H9 (cell line): ENCODE data around the gene HES4. TPM values are rescaled to one million over a fixed set of nuclear protein-coding genes. Genes with fewer than 3 reads are reported as not detected.

Experiments
- DNase-seq: peaks from one replicate; pipeline ENCODE4 v3.0.0-alpha.2; 2017
- H2AFZ ChIP-seq: one replicate; pipeline ENCODE4 v1.6.1; 2013; ENCODE audit warnings: mild to moderate bottlenecking, low read length, control low read depth, moderate library complexity
- H2AK5ac ChIP-seq: 2 replicates; pipeline ENCODE4 v1.6.1; 2013; ENCODE audit warnings: low read length, control low read depth, mixed read lengths; ENCODE audit not compliant: insufficient read length
- H2BK120ac ChIP-seq: one replicate; pipeline ENCODE4 v1.6.1; 2013; ENCODE audit warnings: low read depth, mild to moderate bottlenecking, low read length, control low read depth, inconsistent platforms; ENCODE audit not compliant: poor library complexity, severe bottlenecking
- H2BK12ac ChIP-seq: 2 replicates; pipeline ENCODE4 v1.6.1; 2013; ENCODE audit warnings: low read length, control low read depth, mixed read lengths, low read depth; ENCODE audit not compliant: insufficient read length
- H2BK15ac ChIP-seq: 2 replicates; pipeline ENCODE4 v1.6.1; 2013; ENCODE audit warnings: low read depth, low read length, control low read depth
- H2BK20ac ChIP-seq: one replicate; pipeline ENCODE4 v1.6.1; 2013; ENCODE audit warnings: low read depth, mild to moderate bottlenecking, low read length, control low read depth, inconsistent platforms; ENCODE audit not compliant: poor library complexity, severe bottlenecking
- H2BK5ac ChIP-seq: 2 replicates; pipeline ENCODE4 v1.6.1; 2013; ENCODE audit warnings: low read length, control low read depth, mixed read lengths; ENCODE audit not compliant: insufficient read length
- H3K14ac ChIP-seq: 2 replicates; pipeline ENCODE4 v1.6.1; 2013; ENCODE audit warnings: low read length, control low read depth; ENCODE audit not compliant: insufficient read depth
- H3K18ac ChIP-seq: 2 replicates; pipeline ENCODE4 v1.6.1; 2013; ENCODE audit warnings: low read depth, mild to moderate bottlenecking, mixed read lengths, low read length, control low read depth; ENCODE audit not compliant: insufficient read length
- H3K23ac ChIP-seq: 2 replicates; pipeline ENCODE4 v1.6.1; 2013; ENCODE audit warnings: low read length, control low read depth, mixed read lengths, low read depth; ENCODE audit not compliant: insufficient read length
- H3K23me2 ChIP-seq: 2 replicates; pipeline ENCODE4 v1.6.1; 2013; ENCODE audit warnings: low read depth, mild to moderate bottlenecking, mixed read lengths, low read length, control low read depth; ENCODE audit not compliant: insufficient read length, poor library complexity, severe bottlenecking
- H3K27ac ChIP-seq: 2 replicates; pipeline ENCODE4 v1.5.1; 2013; ENCODE audit warnings: low read length, control low read depth, mixed read lengths, low read depth; ENCODE audit not compliant: insufficient read length
- H3K27me3 ChIP-seq: 2 replicates; pipeline ENCODE4 v1.6.1; 2013; ENCODE audit warnings: low read length, control low read depth, inconsistent platforms; ENCODE audit not compliant: insufficient read depth
- H3K4ac ChIP-seq: 2 replicates; pipeline ENCODE4 v1.6.1; 2013; ENCODE audit warnings: low read depth, mild to moderate bottlenecking, control low read depth, inconsistent platforms, low read length, moderate library complexity
- H3K4me1 ChIP-seq: 2 replicates; pipeline ENCODE4 v1.6.1; 2013; ENCODE audit warnings: low read length, control low read depth, inconsistent platforms; ENCODE audit not compliant: insufficient read depth
- H3K4me2 ChIP-seq: 2 replicates; pipeline ENCODE4 v1.6.1; 2013; ENCODE audit warnings: low read length, control low read depth, mixed read lengths; ENCODE audit not compliant: insufficient read length, insufficient read depth
- H3K56ac ChIP-seq: 2 replicates; pipeline ENCODE4 v1.6.1; 2013; ENCODE audit warnings: low read depth, mild to moderate bottlenecking, mixed read lengths, low read length, control low read depth; ENCODE audit not compliant: insufficient read length
- H3K79me1 ChIP-seq: 2 replicates; pipeline ENCODE4 v1.6.1; 2013; ENCODE audit warnings: low read depth, mild to moderate bottlenecking, moderate library complexity, low read length, control low read depth, inconsistent platforms; ENCODE audit not compliant: insufficient read depth, poor library complexity, severe bottlenecking
- H3K79me2 ChIP-seq: 2 replicates; pipeline ENCODE4 v1.6.1; 2013; ENCODE audit warnings: low read length, control low read depth, inconsistent platforms; ENCODE audit not compliant: insufficient read depth
- H3K9ac ChIP-seq: 2 replicates; pipeline ENCODE4 v1.6.1; 2013; ENCODE audit warnings: low read length, control low read depth, mixed read lengths; ENCODE audit not compliant: insufficient read length; ENCODE audit errors: extremely low read depth
- H3K9me3 ChIP-seq: one replicate; pipeline ENCODE4 v1.6.1; 2013; ENCODE audit warnings: low read depth, low read length, inconsistent platforms; ENCODE audit not compliant: control insufficient read depth
- H3T11ph ChIP-seq: one replicate; pipeline ENCODE4 v1.6.1; 2013; ENCODE audit warnings: mild to moderate bottlenecking, low read length, control low read depth, inconsistent platforms
- H4K20me1 ChIP-seq: one replicate; pipeline ENCODE4 v1.6.1; 2013; ENCODE audit not compliant: control insufficient read depth, insufficient read length, insufficient read depth
- H4K5ac ChIP-seq: 2 replicates; pipeline ENCODE4 v1.6.1; 2013; ENCODE audit warnings: low read depth, mild to moderate bottlenecking, mixed read lengths, low read length, control low read depth; ENCODE audit not compliant: insufficient read length
- H4K8ac ChIP-seq: replicated peaks from 2 replicates; pipeline ENCODE4 v1.6.1; 2013; ENCODE audit warnings: low read length, control low read depth, mixed read lengths, low read depth; ENCODE audit not compliant: insufficient read length
- H4K91ac ChIP-seq: 2 replicates; pipeline ENCODE4 v1.6.1; 2013; ENCODE audit warnings: low read depth, mild to moderate bottlenecking, moderate library complexity, mixed read lengths, low read length, control low read depth; ENCODE audit not compliant: insufficient read length
- H3K27ac Mint-ChIP-seq, 3 experiments: 2 replicates in 2 of 3; 3 replicates in 1 of 3; pipeline ENCODE4 v1.8.0; 2020 to 2021; ENCODE audit warnings: mixed read lengths in 3 of 3, mild to moderate bottlenecking in 1 of 3, moderate library complexity in 1 of 3
- H3K27me3 Mint-ChIP-seq: 2 replicates; pipeline ENCODE4 v1.8.0; 2021; ENCODE audit warnings: low read depth, mild to moderate bottlenecking, moderate library complexity, mixed read lengths
- H3K36me3 Mint-ChIP-seq, 3 experiments: 2 replicates in 2 of 3; 3 replicates in 1 of 3; pipeline ENCODE4 v1.8.0; 2020 to 2021; ENCODE audit warnings: low read depth in 3 of 3, mixed read lengths in 3 of 3; ENCODE audit not compliant: insufficient read depth in 1 of 3
- H3K4me1 Mint-ChIP-seq, 2 experiments: 2 replicates each; pipeline ENCODE4 v1.8.0; 2020; ENCODE audit warnings: mixed read lengths in 2 of 2
- H3K4me3 Mint-ChIP-seq, 2 experiments: 2 replicates in 1 of 2; 3 replicates in 1 of 2; pipeline ENCODE4 v1.8.0; 2020 to 2021; ENCODE audit warnings: mild to moderate bottlenecking in 2 of 2, mixed read lengths in 2 of 2, moderate library complexity in 1 of 2
- H3K9me3 Mint-ChIP-seq, 2 experiments: 2 replicates in 1 of 2; 3 replicates in 1 of 2; pipeline ENCODE4 v1.8.0; 2020; ENCODE audit warnings: mild to moderate bottlenecking in 2 of 2, mixed read lengths in 2 of 2, moderate library complexity in 1 of 2
- CTCF ChIP-seq: fragments of 200-600 bp; sonication (generic); conservative IDR thresholded peaks from 3 replicates; pipeline ENCODE4 v1.8.0; 2021; ENCODE audit warnings: antibody characterized with exemption, mild to moderate bottlenecking
- WGBS: extraction: QIAGEN DNeasy Blood & Tissue Kit; methylation state at CpG from one replicate; pipeline ENCODE4 v1.1.7; 2013; ENCODE audit warnings: missing lambda C conversion rate, low lambda C conversion rate, mixed read lengths; ENCODE audit not compliant: insufficient read length; ENCODE audit errors: extremely low coverage; 5-methylcytosine and 5-hydroxymethylcytosine counted together
- total RNA-seq: library from RNA; stranded (reverse); gene quantifications from 2 replicates; pipeline ENCODE4 v1.2.1, GENCODE V29; 2021

The HES4 gene
- total RNA-seq, 1 experiment from 2014 or later, result 4.0 TPM

- Histone ChIP-seq H3K18ac (no peak overlapping the region), H4K91ac (no peak overlapping the region), H3K23ac (no peak overlapping the region), H3K56ac (no peak overlapping the region), H2BK5ac (no peak overlapping the region), H3K27ac (no peak overlapping the region), H2AK5ac (no peak overlapping the region), H3K9ac (no peak overlapping the region), H2AFZ (no peak overlapping the region), H3K79me1 (no peaks in the 10 kb centered on the region), H2BK20ac (no peak overlapping the region), H3K9me3 (no peaks in the 10 kb centered on the region), H4K8ac (no peak overlapping the region), H3K4me2 (no peak overlapping the region), H2BK15ac (no peak overlapping the region), H3K23me2 (no peaks in the 10 kb centered on the region), H2BK12ac (no peak overlapping the region), H2BK120ac (no peak overlapping the region), H3K27me3 (no peaks in the 10 kb centered on the region; the same call in 1 of the 2 replicates), H4K5ac (no peak overlapping the region), H3K79me2 (no peaks in the 10 kb centered on the region), H3K4me1 (no peaks in the 10 kb centered on the region), H3K14ac (no peak overlapping the region), H3T11ph (no peak overlapping the region), H3K4ac (no peak overlapping the region), H4K20me1 (no peaks in the 10 kb centered on the region)
- no peak for TF ChIP-seq CTCF
- Mint-ChIP-seq H3K27me3 (peaks cover 48% of the 10 kb centered on the region), H3K27ac (no peak overlapping the region), H3K36me3 (peaks cover 0 to 6% (median 4%) of the 10 kb centered on the region in 3 experiments; a peak in 4 of 7 replicates), H3K4me3 (no peak overlapping the region; a peak in 1 of 5 replicates), H3K4me1 (peaks cover 5 to 9% of the 10 kb centered on the region in 2 experiments; a peak in 3 of 4 replicates), H3K9me3 (peaks cover 4 to 6% of the 10 kb centered on the region in 2 experiments)
- no CpG with 5 or more reads among the region's 17 CpGs for WGBS
- DNase-seq, result no peak
Measured at GRCh38 chr1:974687-975328, 25.1 kb downstream of the HES4 start.
